ENCODE results near the gene NOL12.

- no peak for TF ChIP-seq EP300 (IDR thresholded peaks at IDR 0.05)
- TF ChIP-seq, protein P1, sequence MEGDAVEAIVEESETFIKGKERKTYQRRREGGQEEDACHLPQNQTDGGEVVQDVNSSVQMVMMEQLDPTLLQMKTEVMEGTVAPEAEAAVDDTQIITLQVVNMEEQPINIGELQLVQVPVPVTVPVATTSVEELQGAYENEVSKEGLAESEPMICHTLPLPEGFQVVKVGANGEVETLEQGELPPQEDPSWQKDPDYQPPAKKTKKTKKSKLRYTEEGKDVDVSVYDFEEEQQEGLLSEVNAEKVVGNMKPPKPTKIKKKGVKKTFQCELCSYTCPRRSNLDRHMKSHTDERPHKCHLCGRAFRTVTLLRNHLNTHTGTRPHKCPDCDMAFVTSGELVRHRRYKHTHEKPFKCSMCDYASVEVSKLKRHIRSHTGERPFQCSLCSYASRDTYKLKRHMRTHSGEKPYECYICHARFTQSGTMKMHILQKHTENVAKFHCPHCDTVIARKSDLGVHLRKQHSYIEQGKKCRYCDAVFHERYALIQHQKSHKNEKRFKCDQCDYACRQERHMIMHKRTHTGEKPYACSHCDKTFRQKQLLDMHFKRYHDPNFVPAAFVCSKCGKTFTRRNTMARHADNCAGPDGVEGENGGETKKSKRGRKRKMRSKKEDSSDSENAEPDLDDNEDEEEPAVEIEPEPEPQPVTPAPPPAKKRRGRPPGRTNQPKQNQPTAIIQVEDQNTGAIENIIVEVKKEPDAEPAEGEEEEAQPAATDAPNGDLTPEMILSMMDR (IDR thresholded peaks at IDR 0.05) = no peak
Observed at GRCh38 chr22:37639771-37640590, 46.2 kb upstream of the NOL12 start.

Measured in gastroesophageal sphincter (tissue), 3 donors.